Prostate gland (tissue), 2 donors: ENCODE results near the gene TBCE.

Experiments used
- POLR2A ChIP-seq: fragments of 450-650 bp; IDR thresholded peaks from one replicate; pipeline ENCODE4 v1.6.1; 2016; ENCODE audit warnings: antibody characterized with exemption, mild to moderate bottlenecking
- TF ChIP-seq, protein P1 (sequence below), 4 experiments: fragments of 200-600 bp in 2 of 4; fragments of 450-650 bp in 2 of 4; sonication (generic) in 2 of 4; IDR thresholded peaks; 1 replicate in 3 of 4; 2 replicates in 1 of 4; pipeline ENCODE4 v1.5.1; 2016 to 2019; ENCODE audit warnings: antibody characterized with exemption in 4 of 4, mild to moderate bottlenecking in 2 of 4, moderate library complexity in 2 of 4

DNA sequence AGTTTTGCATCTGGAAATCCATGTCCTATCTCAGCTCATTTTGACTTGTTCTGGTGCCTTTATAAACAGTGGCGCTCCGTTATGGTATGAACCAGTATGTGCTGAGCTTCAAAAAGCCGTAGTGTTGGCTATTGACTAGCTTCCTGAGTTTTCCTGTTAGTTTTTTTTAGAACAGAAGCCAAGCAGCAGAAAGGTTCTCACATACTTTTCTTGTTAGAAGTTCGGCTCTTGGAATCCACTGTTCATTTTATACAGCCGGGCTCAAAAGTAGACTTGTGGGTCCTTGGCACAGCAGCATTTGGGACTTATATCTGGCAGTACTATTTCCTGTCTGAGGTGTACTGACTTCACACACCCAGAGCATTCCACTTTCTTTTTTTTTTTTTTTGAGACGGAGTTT, 63.8 kb downstream of the TBCE start:
- TF ChIP-seq, protein P1, sequence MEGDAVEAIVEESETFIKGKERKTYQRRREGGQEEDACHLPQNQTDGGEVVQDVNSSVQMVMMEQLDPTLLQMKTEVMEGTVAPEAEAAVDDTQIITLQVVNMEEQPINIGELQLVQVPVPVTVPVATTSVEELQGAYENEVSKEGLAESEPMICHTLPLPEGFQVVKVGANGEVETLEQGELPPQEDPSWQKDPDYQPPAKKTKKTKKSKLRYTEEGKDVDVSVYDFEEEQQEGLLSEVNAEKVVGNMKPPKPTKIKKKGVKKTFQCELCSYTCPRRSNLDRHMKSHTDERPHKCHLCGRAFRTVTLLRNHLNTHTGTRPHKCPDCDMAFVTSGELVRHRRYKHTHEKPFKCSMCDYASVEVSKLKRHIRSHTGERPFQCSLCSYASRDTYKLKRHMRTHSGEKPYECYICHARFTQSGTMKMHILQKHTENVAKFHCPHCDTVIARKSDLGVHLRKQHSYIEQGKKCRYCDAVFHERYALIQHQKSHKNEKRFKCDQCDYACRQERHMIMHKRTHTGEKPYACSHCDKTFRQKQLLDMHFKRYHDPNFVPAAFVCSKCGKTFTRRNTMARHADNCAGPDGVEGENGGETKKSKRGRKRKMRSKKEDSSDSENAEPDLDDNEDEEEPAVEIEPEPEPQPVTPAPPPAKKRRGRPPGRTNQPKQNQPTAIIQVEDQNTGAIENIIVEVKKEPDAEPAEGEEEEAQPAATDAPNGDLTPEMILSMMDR (IDR thresholded peaks at IDR 0.05): no peak
- no peak for TF ChIP-seq POLR2A
